22Rv1 (cell line): ENCODE measurements around the gene STIM1.

Source experiments
- CTCF ChIP-seq: fragments of 450-650 bp; IDR thresholded peaks from 2 replicates; pipeline ENCODE4 v1.5.1; 2017; ENCODE audit warnings: mild to moderate bottlenecking
- ZFX ChIP-seq: fragments of 450-650 bp; IDR thresholded peaks from 2 replicates; pipeline ENCODE4 v1.6.1; 2017; ENCODE audit warnings: antibody characterized with exemption, borderline replicate concordance

- no peak for TF ChIP-seq CTCF
- no peak for TF ChIP-seq ZFX
Observed at GRCh38 chr11:3958281-3958680, 102.8 kb downstream of the STIM1 start.
